ENCODE measurements around the gene C5AR2.
"Not testable (repeated sequence)": the region's sequence is repeated elsewhere in the genome, so short reads cannot be mapped to it uniquely, and the experiment has no call there.

C5AR2 gene

GRCh38 chr19:47365455-47365854 is 33.5 kb downstream of the C5AR2 start:
- not testable (repeated sequence) for DNase-seq

GRCh38 chr19:47370045-47370611 is 38.2 kb downstream of the C5AR2 start:
- DNase-seq = no peak

- DNase-seq = no peak
These were observed 39.3 kb downstream of the C5AR2 start for GRCh38 chr19:47371261-47371660.

- no peak for DNase-seq
These were observed 40.6 kb downstream of the C5AR2 start for GRCh38 chr19:47372603-47373002.

GRCh38 chr19:47373246-47374240 is 41.6 kb downstream of the C5AR2 start:
- DNase-seq = no peak

GRCh38 chr19:47374876-47375693 is 43.1 kb downstream of the C5AR2 start:
- DNase-seq = no peak

GRCh38 chr19:47375694-47376588 is 44.0 kb downstream of the C5AR2 start:
- no peak for DNase-seq

- DNase-seq = no peak
These were observed 44.7 kb downstream of the C5AR2 start for GRCh38 chr19:47376589-47377144.

- DNase-seq = no peak
These were observed 45.3 kb downstream of the C5AR2 start for GRCh38 chr19:47377208-47377701.

GRCh38 chr19:47377801-47378200 is 45.8 kb downstream of the C5AR2 start:
- DNase-seq = no peak

GRCh38 chr19:47378246-47378645 is 46.3 kb downstream of the C5AR2 start:
- DNase-seq = no peak

- no peak for DNase-seq
These were observed 47.5 kb downstream of the C5AR2 start for GRCh38 chr19:47379381-47379938.

GRCh38 chr19:47380559-47380958 is 48.6 kb downstream of the C5AR2 start:
- no peak for DNase-seq

- DNase-seq = no peak
These were observed 49.1 kb downstream of the C5AR2 start for GRCh38 chr19:47381121-47381520.

GRCh38 chr19:47381653-47382279 is 49.8 kb downstream of the C5AR2 start:
- DNase-seq = no peak

- DNase-seq = not testable (repeated sequence)
These were observed 51.9 kb downstream of the C5AR2 start for GRCh38 chr19:47383890-47384289.

GRCh38 chr19:47384533-47384932 is 52.6 kb downstream of the C5AR2 start:
- DNase-seq = not testable (repeated sequence)

GRCh38 chr19:47386582-47386981 is 54.6 kb downstream of the C5AR2 start:
- DNase-seq = not testable (repeated sequence)

- DNase-seq = not testable (repeated sequence)
These were observed 55.6 kb downstream of the C5AR2 start for GRCh38 chr19:47387623-47388022.

GRCh38 chr19:47388721-47389120 is 56.7 kb downstream of the C5AR2 start:
- not testable (repeated sequence) for DNase-seq

GRCh38 chr19:47389150-47389556 is 57.2 kb downstream of the C5AR2 start:
- DNase-seq = no peak
